H1 (cell line): ENCODE measurements around the gene TRAF3IP3. TPM values are rescaled to one million over a fixed set of nuclear protein-coding genes. Genes with fewer than 3 reads are reported as not detected.

Experiments used
- CTBP2 ChIP-seq: IDR thresholded peaks from 2 replicates; pipeline ENCODE4 v1.7.0; 2011; ENCODE audit warnings: borderline replicate concordance, mild to moderate bottlenecking, moderate library complexity, mixed read lengths, low read length; ENCODE audit not compliant: insufficient read depth, insufficient read length
- GTF2F1 ChIP-seq: IDR thresholded peaks from 2 replicates; pipeline ENCODE4 v1.6.1; 2012; ENCODE audit warnings: low read depth, low read length, improper control_type of control experiment, borderline replicate concordance
- KDM4A ChIP-seq: IDR thresholded peaks from one replicate; pipeline ENCODE4 v1.7.1; 2012; ENCODE audit warnings: low read depth, mild to moderate bottlenecking, moderate library complexity, low read length, inconsistent platforms; ENCODE audit not compliant: severe bottlenecking
- POLR2A ChIP-seq, 2 experiments: IDR thresholded peaks; 1 replicate in 1 of 2; 2 replicates in 1 of 2; pipeline ENCODE4 v1.6.1; 2011; ENCODE audit warnings: low read depth in 2 of 2, low read length in 2 of 2, mild to moderate bottlenecking in 2 of 2; ENCODE audit errors: control extremely low read depth in 1 of 2
- YY1 ChIP-seq: IDR thresholded peaks from 2 replicates; pipeline ENCODE4 v1.6.1; 2011; ENCODE audit warnings: low read depth, mild to moderate bottlenecking, low read length
- polyA plus RNA-seq, 7 experiments: library from polyadenylated mRNA; depleted of rRNA in 3 of 7; stranded (reverse) in 5 of 7; unstranded in 2 of 7; fragments of >200 nt in 5 of 7; fragments of 200-250 nt in 2 of 7; gene quantifications; 1 replicate in 5 of 7; 2 replicates in 1 of 7; 4 replicates in 1 of 7; pipeline versions ENCODE4 v1.2.1 to v1.2.3, GENCODE V29; 2011 to 2013; ENCODE audit warnings: missing spikeins in 2 of 7, mixed read lengths in 2 of 7
- total RNA-seq: library from RNA; stranded (reverse); fragmentation: NEBNext Ultra II Directional; extraction: Animal tissue kit (Norgen Biotek cat#: 25700); gene quantifications from 2 replicates; pipeline ENCODE4 v1.2.1, GENCODE V29; 2021

Gene TRAF3IP3
- total and polyA plus RNA-seq, 2 of the 8 experiments (the other 6 are each of a cell fraction or from before 2014, with no cell fraction given) = not detected

GRCh38 chr1:209747580-209748262 lies 8.1 kb upstream of the TRAF3IP3 start (continued):
- TF ChIP-seq CTBP2 = peak; percentile 65
- TF ChIP-seq YY1 = peak; percentile 37; the same call in 1 of the 2 replicates
- TF ChIP-seq GTF2F1 = no peak
- TF ChIP-seq KDM4A = peak; percentile 68
- TF ChIP-seq POLR2A (IDR thresholded peaks at IDR 0.05; ENCODE audit: control extremely low read depth in 1 of 2, low read depth in 2 of 2, low read length in 2 of 2) = no peak
